Stimulated activated naive CD8-positive, alpha-beta T cell treated with anti-CD3 and anti-CD28 coated beads, Interleukin-15, Interleukin-2, amounts not matched to agents 100 ng/mL and 50 ng/mL, for 24 hours (primary cell): ENCODE results near the gene NTF4.

Experiments used
- H3K27ac Mint-ChIP-seq: one replicate; pipeline ENCODE4 v1.8.0; 2021; ENCODE audit warnings: mild to moderate bottlenecking, mixed read lengths
- H3K27me3 Mint-ChIP-seq: one replicate; pipeline ENCODE4 v1.8.0; 2021; ENCODE audit warnings: mixed read lengths
- H3K36me3 Mint-ChIP-seq: one replicate; pipeline ENCODE4 v1.8.0; 2021; ENCODE audit warnings: low read depth, mixed read lengths
- H3K4me1 Mint-ChIP-seq: one replicate; pipeline ENCODE4 v1.8.0; 2021; ENCODE audit warnings: low read depth, mixed read lengths
- H3K4me3 Mint-ChIP-seq: one replicate; pipeline ENCODE4 v1.8.0; 2021; ENCODE audit warnings: mild to moderate bottlenecking, mixed read lengths
- H3K9me3 Mint-ChIP-seq: one replicate; pipeline ENCODE4 v1.8.0; 2021; ENCODE audit warnings: mixed read lengths

NTF4 gene, protein sequence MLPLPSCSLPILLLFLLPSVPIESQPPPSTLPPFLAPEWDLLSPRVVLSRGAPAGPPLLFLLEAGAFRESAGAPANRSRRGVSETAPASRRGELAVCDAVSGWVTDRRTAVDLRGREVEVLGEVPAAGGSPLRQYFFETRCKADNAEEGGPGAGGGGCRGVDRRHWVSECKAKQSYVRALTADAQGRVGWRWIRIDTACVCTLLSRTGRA

DNA sequence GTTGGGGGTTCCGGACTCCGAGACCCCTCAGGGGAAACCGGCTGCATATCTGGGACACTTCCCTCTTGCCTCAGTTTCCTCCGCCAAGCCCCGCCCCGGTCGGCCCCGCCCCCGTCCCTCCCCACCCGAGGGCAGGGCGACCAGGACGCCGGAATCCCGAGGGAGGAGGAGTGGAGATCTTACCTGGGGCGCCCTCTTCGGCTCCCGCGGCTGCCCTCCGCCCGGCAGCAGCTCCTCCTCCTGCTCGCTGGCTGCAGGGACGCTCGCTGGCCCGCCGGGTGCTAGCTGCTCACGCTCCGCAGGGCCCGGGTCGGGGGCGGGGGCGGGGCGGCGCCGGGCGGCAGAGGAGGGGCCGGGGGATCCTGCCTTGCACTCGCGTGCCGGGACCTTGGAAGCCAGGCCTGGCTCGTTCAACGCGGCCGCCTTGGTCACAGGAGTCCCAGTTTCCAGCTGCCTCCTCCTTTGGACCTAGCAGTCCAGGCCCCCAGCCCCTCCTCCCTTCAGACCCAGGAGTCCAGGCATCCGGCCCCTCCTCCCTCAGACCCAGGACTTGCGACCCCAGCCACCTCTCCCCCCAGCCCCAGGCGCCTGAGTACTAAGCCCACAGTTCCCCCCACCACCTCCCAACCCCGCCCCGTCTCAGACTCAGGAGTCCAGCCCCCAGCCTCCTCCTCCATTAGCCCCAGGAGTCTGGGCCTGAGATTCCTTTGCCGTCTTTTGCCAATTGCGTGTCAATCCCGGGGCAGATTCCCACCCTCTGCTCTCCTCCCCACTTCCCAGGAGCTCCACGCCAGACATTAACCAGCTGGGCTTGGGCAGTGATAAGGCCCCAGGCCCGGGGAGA lies at the start of gene NTF4:
Gene NTF4 (minus strand): TSS at position 51 of the 844 bp plus-strand sequence. CDS start 2,821 bp downstream, outside the sequence.
- Mint-ChIP-seq H3K4me1 (no peaks in the 10 kb centered on the region), H3K27ac (no peak within 1 kb of the TSS), H3K9me3 (no peaks in the 10 kb centered on the region), H3K36me3 (no peaks in the 10 kb centered on the region), H3K4me3 (no peak within 1 kb of the TSS), H3K27me3 (peaks cover 54% of the 10 kb centered on the region)

DNA sequence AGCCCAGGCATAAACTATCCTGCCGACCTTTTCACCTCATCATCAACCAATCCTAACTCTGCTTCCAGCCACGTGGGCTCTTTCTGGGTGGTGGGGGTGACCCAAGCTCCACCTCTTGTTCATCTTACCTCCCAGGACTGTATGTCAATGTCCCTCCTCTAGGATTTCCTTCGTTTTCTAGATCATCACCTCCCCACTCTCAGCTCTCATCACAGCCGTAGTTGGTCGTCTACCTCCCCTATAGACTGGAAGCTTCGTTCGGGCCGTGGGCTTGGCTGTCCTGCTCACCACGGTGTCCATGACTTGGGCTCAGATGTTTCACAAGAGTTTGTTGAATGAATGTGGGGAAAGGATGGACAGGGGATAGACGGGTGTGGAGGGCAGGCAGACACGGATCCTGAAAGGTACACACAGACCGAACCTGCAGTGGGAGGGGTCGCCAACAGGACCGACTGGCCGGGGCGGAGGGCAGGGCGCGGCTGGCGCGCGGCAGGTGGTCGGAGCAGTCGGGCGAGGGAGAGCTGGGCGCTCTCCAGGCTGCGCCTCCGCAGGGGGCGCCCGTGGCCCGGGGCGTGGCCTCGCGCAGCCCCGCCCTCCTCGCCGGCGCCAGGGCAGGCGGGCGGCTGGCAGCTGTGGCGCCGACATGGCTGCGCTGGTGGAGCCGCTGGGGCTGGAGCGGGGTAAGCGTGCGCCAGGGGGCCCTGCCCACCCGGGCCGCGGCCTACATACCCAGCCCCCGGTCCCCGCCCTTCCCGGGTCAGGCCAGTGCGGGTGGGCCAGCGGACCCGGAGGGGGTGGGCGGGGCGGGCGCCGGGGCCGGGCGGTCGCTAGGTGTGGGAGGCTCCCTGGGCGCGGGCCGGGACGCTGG lies 49.4 kb upstream of the NTF4 start, which contains the start of gene LIN7B:
Gene LIN7B (plus strand): TSS at position 609 of the 868 bp plus-strand sequence. CDS start 35 bp downstream, at position 644.
- Mint-ChIP-seq H3K36me3 (peaks cover 6% of the 10 kb centered on the region), H3K27me3 (no peaks in the 10 kb centered on the region), H3K4me3 (peak within 1 kb of the TSS; percentile 80), H3K27ac (no peak within 1 kb of the TSS), H3K4me1 (peaks cover 29% of the 10 kb centered on the region), H3K9me3 (no peaks in the 10 kb centered on the region)

DNA sequence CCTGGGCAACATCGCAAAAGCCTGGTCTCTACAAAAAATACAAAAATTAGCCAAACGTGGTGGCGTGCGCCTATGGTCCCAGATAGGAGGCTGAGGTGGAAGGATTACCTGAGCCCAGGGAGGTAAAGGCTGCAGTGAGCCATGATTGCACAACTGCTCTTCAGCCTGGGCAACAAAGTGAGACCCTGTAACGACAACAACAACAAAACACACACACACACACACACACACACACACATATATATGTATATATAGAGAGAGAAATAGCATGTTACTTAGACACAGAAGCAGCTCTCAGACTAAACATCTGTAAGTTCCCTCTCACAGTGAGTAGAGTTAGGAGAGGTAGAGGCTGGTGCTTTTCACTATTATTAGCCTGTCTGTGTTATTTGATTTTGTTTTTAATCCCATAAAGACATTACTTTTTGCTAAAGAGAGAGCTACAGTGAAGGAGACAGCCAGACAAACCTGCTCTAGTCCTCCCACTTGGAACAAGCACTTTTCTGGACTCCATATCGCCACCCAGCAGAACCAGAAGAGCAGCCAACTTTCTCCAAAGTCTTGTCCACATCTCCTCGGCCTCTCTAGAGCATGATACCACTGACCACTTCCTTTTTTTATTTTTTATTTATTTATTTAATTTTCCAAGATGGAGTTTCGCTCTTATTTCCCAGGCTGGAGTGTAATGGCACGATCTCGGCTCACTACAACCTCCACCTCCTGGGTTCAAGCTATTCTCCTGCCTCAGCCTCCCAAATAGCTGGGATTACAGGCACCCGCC lies 46.8 kb upstream of the NTF4 start:
- Mint-ChIP-seq H3K4me1 (peaks cover 13% of the 10 kb centered on the region), H3K27ac (no peak overlapping the region)

DNA sequence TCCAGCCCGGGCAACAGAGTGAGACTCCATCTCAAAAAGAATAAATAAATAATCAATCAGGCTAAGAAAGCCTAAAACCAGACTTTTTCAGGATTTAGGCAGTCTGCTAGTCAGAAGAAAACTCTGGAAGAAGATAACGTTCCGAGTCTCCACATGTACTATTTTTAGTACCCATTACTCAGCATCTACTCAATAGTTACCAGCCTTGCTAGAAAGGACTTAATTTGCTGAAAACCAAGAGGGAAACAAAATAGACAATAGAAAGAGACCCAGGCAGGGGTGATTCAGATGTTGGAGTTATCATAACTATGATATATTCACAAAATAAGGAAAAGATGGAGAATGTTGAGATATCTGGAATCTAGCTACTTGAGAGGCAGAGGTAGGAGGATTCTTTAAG lies 45.9 kb upstream of the NTF4 start:
- H3K27me3 Mint-ChIP-seq: no peaks in the 10 kb centered on the region
- peaks cover 13% of the 10 kb centered on the region for H3K4me1 Mint-ChIP-seq
- H3K9me3 Mint-ChIP-seq: no peaks in the 10 kb centered on the region
- peaks cover 28% of the 10 kb centered on the region for H3K36me3 Mint-ChIP-seq
- H3K27ac Mint-ChIP-seq: no peak overlapping the region
- no peak overlapping the region for H3K4me3 Mint-ChIP-seq

More for the DNA sequence above, 46.8 kb upstream of the NTF4 start:
- H3K27me3 Mint-ChIP-seq: no peaks in the 10 kb centered on the region
- no peaks in the 10 kb centered on the region for H3K9me3 Mint-ChIP-seq
- peaks cover 24% of the 10 kb centered on the region for H3K36me3 Mint-ChIP-seq
- no peak overlapping the region for H3K4me3 Mint-ChIP-seq

DNA sequence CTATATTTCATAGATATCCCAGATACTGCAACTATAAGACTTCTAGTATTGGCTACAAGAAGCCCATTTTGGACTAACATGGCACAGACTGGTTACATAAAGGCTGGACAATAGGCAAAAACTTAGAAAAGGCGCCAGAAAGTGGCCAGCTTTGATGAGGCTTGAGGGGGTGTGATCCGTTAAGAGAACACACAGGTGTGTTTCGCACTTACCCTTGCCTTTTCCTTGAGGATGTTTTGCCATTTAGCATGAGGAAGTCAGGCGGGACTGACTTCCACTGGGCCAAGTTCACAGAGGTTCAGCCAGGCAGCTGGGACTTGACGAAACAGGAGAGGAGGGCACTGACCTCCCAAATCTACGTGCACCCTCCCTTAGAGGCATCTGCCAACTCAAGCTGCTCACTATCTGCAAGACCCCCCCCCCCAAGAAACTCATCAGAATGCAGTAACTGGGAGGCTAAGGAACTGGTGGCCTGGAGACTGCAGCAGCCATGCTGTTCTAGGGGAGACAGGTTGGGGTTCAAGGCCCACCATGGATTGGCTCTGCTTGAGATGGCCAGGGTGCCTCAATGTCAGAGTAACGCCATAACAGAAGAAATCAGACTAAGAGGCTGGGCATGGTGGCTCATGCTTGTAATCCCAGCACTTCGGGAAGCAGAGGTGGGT lies 45.1 kb upstream of the NTF4 start:
- no peak overlapping the region for H3K4me3 Mint-ChIP-seq
- no peak overlapping the region for H3K27ac Mint-ChIP-seq
- peaks cover 9% of the 10 kb centered on the region for H3K4me1 Mint-ChIP-seq
- peaks cover 34% of the 10 kb centered on the region for H3K36me3 Mint-ChIP-seq
- H3K27me3 Mint-ChIP-seq: no peaks in the 10 kb centered on the region
- no peaks in the 10 kb centered on the region for H3K9me3 Mint-ChIP-seq

DNA sequence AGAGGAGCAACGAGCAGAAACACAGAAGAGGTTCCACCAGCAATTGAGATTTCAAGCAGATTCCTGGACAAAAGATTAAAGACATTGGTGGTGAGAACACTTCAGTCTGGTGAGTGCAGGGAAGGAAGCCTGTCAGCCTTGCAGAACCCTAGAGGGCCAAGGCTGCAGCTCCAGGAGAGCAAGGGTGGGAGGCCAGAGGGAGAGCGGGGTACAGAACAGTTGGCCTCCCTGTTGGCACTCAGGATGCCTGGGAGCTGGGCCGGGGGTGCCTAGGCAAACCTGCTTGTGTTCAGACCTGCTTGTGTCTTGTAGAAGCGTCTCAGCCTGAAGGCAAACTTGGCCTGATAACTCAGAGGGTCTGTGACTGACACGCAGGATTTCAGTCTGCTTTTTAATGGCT lies 44.4 kb upstream of the NTF4 start:
- Mint-ChIP-seq H3K4me1 (peaks cover 9% of the 10 kb centered on the region), H3K9me3 (no peaks in the 10 kb centered on the region), H3K4me3 (no peak overlapping the region), H3K36me3 (peaks cover 36% of the 10 kb centered on the region), H3K27ac (no peak overlapping the region), H3K27me3 (no peaks in the 10 kb centered on the region)

DNA sequence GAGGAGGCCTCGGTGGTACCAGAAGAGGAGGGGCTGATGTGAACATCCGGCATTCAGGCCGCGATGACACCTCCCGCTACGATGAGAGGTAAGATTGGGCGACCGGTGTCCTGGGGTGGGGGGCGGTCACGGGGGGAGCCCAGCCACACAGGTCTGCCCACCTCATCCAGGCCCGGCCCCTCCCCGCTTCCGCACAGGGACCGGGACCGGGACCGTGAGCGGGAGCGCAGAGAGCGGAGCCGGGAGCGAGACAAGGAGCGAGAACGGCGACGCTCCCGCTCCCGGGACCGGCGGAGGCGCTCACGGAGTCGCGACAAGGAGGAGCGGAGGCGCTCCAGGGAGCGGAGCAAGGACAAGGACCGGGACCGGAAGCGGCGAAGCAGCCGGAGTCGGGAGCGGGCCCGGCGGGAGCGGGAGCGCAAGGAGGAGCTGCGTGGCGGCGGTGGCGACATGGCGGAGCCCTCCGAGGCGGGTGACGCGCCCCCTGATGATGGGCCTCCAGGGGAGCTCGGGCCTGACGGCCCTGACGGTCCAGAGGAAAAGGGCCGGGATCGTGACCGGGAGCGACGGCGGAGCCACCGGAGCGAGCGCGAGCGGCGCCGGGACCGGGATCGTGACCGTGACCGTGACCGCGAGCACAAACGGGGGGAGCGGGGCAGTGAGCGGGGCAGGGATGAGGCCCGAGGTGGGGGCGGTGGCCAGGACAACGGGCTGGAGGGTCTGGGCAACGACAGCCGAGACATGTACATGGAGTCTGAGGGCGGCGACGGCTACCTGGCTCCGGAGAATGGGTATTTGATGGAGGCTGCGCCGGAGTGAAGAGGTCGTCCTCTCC lies 43.2 kb upstream of the NTF4 start:
- Mint-ChIP-seq H3K27me3 (no peaks in the 10 kb centered on the region), H3K36me3 (peaks cover 36% of the 10 kb centered on the region), H3K27ac (no peak overlapping the region), H3K4me3 (no peak overlapping the region), H3K9me3 (no peaks in the 10 kb centered on the region), H3K4me1 (no peaks in the 10 kb centered on the region)

DNA sequence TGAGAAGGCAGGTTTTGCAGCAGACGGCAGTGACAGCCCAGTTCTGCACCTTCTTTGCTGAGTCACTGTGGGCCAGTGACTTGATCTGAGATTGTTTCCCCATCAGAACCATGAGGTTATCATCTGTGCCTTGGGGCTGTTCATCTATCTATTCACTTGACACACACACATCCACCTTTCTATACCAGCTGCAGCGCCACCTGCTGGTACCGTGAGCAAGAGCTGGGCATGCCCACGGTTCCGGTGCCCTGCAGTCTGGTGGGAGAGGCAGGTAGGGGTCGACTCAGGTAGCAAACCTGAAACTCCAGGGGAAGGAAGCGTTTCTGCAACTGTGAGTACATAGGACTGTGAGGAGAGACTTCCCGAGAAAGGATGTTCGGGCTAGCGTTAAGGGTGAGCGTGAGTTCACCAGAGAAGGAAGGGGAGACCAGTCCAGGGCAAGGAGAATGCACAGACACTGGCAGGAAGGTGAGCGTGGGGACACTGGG lies 42.1 kb upstream of the NTF4 start:
- Mint-ChIP-seq H3K4me3 (no peak overlapping the region), H3K36me3 (peaks cover 40% of the 10 kb centered on the region), H3K27me3 (no peaks in the 10 kb centered on the region), H3K27ac (peak overlapping the region; percentile 38), H3K4me1 (no peaks in the 10 kb centered on the region), H3K9me3 (no peaks in the 10 kb centered on the region)

DNA sequence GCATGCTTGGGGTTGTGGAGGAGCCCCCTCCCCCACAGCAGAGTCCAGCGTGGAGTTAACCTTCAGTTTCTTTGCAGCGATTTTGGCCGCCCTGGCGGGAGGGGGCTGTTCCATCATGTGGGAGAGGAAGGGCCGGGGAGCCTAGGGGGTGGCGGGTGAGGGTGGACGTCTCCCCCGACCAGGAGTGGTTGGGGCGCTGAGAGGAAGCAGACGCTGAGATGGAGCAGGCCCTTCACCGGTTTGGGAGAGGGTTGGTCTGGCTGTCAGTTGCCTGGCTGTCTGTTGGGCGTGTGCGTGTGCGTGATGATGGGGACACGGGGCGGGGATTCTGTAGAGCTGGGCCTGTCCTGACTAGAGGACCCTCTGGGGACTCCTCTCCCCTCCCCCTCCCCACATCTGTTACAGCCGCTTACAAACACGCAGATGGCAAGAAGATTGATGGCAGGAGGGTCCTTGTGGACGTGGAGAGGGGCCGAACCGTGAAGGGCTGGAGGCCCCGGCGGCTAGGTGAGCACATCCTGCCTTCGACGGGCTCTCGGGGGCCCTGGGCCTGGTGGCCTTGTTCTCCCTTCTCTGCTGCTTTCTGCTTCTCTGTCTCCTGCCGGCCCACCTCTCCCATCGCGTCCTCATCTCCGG lies 39.7 kb upstream of the NTF4 start:
- peaks cover 53% of the 10 kb centered on the region for H3K36me3 Mint-ChIP-seq
- no peak overlapping the region for H3K27ac Mint-ChIP-seq
- H3K9me3 Mint-ChIP-seq: no peaks in the 10 kb centered on the region
- no peaks in the 10 kb centered on the region for H3K27me3 Mint-ChIP-seq
- H3K4me3 Mint-ChIP-seq: no peak overlapping the region
- no peaks in the 10 kb centered on the region for H3K4me1 Mint-ChIP-seq

DNA sequence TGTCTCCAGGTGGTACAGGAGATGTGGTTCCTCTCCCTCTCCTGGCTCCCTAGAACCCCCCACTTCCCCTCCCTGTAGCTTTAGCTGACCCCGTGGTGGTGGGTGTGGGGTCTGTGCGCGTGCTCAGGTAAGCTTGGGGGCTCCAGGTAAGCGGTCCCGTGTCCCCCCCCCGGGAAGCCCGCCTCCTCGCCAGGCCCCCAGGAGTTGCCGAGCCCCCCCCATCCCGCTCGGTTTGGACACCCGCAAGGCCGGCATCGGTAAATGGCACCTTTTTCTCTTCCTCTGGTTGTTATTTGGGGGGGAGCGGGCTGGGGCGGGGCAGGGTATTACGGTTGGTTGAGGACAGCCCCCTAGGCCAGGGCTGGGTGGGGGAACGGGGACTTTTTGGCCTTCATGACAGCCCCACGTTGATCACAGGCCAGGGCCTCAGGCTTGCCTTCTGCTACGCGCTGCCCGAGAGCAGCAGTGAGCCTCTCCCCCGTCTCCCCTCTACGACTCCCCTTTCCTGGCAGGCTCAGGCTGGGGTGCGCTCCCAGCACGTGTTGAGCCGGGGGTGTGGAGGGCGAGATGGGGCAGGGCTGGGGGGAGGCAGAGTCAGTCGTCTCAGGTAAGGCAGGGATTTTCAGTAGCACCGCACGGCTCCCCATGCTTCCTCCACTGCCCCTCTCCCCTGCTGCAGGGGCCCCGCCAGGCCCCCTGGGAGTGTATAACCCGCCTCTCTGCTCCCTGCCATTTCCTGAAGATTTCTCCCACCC lies 38.9 kb upstream of the NTF4 start:
- Mint-ChIP-seq H3K9me3 (no peaks in the 10 kb centered on the region), H3K27me3 (no peaks in the 10 kb centered on the region), H3K4me3 (no peak overlapping the region), H3K27ac (no peak overlapping the region), H3K36me3 (peaks cover 53% of the 10 kb centered on the region), H3K4me1 (no peaks in the 10 kb centered on the region)

DNA sequence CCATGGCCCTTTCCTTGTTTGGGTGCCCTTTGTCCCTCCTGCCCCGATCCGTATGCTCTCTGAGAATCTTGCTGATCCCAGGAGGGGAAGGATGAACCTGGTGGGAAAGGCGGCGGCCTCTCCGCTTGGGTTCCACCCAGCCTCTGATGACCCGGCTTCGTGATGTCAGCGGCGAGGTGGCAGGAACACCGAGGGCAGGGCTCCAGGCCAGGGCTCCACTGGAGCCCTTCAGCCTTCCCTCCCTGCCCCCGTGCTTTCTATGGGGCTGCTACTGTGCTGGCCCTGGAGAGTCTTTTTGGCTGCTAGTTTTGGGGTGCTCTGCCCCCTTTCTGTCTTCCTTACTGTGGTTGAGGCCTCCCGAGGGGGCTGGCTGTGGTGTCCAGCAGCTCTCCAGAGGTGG lies 37.7 kb upstream of the NTF4 start:
- no peaks in the 10 kb centered on the region for H3K4me1 Mint-ChIP-seq
- no peaks in the 10 kb centered on the region for H3K9me3 Mint-ChIP-seq
- H3K27ac Mint-ChIP-seq: no peak overlapping the region
- H3K27me3 Mint-ChIP-seq: no peaks in the 10 kb centered on the region
- peaks cover 59% of the 10 kb centered on the region for H3K36me3 Mint-ChIP-seq
- H3K4me3 Mint-ChIP-seq: no peak overlapping the region

DNA sequence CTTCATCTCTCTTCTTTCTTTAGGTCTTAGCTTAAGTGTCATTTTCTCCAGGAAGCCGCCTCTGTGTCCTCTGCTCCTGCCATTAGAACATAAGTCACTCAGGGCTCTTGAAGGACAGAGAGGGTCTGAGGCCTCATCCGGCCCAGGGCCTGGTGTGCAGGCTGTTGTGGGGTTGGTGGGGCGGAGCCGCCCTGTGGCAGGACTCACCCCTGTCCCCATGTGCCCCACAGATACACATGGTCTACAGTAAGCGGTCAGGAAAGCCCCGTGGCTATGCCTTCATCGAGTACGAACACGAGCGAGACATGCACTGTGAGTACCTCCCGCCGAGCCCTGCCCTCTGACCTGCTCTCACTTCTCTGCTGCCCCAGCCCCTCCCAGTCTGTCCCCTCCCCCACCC lies 36.5 kb upstream of the NTF4 start:
- Mint-ChIP-seq H3K27ac (peak overlapping the region; percentile 5), H3K4me1 (no peaks in the 10 kb centered on the region), H3K27me3 (no peaks in the 10 kb centered on the region), H3K4me3 (no peak overlapping the region), H3K36me3 (peaks cover 51% of the 10 kb centered on the region), H3K9me3 (no peaks in the 10 kb centered on the region)
